HG03432 (cell line): ENCODE data around the gene PAK6.

ENCODE experiments used
- ATAC-seq: cut with Tn5 transposase; IDR thresholded peaks from one replicate; pipeline ENCODE4 v1.9.1; 2021; ENCODE audit warnings: mild to moderate bottlenecking, moderate library complexity; ENCODE audit not compliant: unreplicated experiment

Gene PAK6

DNA sequence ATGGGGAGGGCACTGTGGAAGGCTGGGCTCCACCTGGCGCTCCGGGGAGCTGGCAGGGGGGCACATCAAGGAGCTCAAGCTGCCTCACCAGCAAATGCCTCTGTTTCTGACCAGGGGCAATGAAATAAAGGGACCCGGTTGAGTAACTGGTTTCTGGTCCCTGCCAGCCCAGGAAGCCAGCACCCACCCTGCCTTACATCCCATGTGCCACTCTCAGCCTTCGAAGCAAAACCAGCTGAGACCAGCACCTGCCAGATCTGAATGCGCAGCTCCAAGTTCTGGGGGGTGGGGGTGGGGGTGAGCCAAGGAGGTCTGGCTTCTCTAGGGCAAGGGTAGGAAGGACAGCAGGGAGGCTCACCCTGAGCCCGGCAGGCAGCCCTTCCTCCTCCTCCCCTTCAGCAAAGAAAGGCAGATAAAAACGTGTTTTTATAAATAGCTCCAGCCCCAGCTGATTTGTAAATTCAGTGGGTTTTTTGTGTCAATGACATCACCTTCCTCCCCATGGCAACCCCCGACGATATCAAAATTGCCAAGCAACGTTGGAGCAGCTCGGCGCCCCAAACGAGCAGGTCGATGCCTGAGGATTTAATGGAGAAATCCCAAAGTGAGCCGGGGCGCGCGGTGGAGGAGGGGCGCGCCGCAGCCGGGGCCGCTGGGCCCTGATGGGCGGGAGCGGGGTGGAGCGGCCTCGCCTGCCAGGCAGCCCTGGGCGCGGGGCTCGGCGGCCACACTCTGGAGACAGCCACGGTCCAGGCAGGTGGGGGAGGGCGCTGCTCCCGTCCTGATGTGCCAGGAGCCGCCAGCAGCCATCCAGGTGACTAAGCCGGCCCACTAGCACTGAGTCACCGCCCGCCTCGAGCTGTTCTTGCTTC, at the start of gene PAK6:
Gene PAK6 (plus strand): TSS at position 532 of the 872 bp plus-strand sequence. CDS start 25,723 bp downstream, outside the sequence.
- ATAC-seq = no peak

DNA sequence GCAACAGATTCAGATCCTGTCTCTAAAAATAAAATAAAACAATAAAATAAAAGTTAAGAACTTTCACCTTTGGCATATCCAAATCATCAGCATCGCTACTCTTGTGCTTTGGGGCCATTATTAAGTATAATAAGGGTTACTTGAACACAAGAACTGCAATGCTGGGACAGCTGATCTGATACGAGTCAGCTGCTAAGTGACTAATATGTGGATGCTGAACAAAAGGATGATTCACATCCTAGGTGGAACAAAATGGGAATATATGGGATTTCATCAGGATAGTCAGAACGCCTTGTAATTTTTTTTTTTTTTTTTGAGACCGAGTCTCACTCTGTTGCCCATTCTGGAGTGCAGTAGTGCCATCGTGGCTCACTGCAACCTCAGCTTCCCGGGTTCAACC, 48.3 kb upstream of the PAK6 start:
- no peak for ATAC-seq

GRCh38 chr15:40192942-40193341, 45.9 kb upstream of the PAK6 start:
- ATAC-seq = no peak

GRCh38 chr15:40197434-40197833, 41.4 kb upstream of the PAK6 start:
- ATAC-seq = no peak

GRCh38 chr15:40198355-40199085, 40.3 kb upstream of the PAK6 start:
- ATAC-seq = no peak

- no peak for ATAC-seq
Measured at GRCh38 chr15:40204100-40204499, 34.8 kb upstream of the PAK6 start.

- no peak for ATAC-seq
Measured at GRCh38 chr15:40217166-40217824, 21.6 kb upstream of the PAK6 start.

DNA sequence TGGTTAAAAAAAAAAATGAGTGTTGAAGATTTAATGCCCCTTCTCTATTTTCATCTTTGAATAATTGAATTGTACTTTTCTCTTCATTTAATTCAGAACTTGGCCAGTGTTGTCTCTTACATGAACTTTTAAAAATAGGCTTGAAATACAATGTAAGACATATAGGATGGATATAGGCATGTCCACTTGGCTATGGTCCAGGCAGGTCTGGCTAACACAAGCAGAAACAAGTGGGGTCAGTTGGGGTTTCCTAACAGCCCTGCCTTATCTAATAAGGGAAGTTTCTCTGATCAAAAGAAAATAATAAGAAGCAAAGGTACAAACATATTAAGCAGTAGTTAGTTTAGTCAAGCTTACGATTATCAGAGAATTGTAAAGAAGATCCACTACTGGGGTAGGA, 19.1 kb upstream of the PAK6 start:
- no peak for ATAC-seq

GRCh38 chr15:40222131-40222530, 16.7 kb upstream of the PAK6 start:
- no peak for ATAC-seq

- ATAC-seq = no peak
Measured at GRCh38 chr15:40226736-40227135, 12.1 kb upstream of the PAK6 start.

- ATAC-seq = no peak
Measured at GRCh38 chr15:40229316-40229715, 9.5 kb upstream of the PAK6 start.

GRCh38 chr15:40229956-40230355, 8.9 kb upstream of the PAK6 start:
- ATAC-seq = no peak

DNA sequence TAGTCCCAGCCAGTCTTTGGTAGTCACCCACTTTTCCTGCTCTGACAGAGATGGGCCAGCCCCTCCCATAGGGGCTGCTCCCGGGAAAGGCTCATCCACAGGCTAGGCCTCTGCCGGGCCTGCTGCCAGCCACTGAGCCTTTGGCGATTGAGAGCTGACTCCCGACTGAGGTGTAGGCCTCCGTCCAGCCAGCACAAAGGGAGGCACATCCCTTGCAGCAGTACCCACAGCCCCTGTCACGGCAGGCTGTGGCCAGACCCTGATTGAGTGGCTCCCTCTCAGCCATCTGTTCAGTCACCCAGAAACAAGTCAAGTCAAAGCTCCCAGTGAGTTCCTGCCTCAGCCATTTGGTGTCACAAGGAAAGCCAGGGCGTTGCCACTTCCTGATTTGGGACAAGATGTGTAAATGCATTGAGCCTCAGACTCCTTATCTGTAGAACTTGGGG, 6.2 kb upstream of the PAK6 start:
- ATAC-seq = no peak

- no peak for ATAC-seq
Measured at GRCh38 chr15:40233727-40234577, 4.9 kb upstream of the PAK6 start.

GRCh38 chr15:40234783-40235182, 4.1 kb upstream of the PAK6 start:
- no peak for ATAC-seq

GRCh38 chr15:40235201-40235885, 3.5 kb upstream of the PAK6 start:
- ATAC-seq = no peak

GRCh38 chr15:40239404-40239692, 485 bp downstream of the PAK6 start:
- ATAC-seq = no peak

GRCh38 chr15:40239693-40240618, 1.1 kb downstream of the PAK6 start:
- ATAC-seq = no peak

DNA sequence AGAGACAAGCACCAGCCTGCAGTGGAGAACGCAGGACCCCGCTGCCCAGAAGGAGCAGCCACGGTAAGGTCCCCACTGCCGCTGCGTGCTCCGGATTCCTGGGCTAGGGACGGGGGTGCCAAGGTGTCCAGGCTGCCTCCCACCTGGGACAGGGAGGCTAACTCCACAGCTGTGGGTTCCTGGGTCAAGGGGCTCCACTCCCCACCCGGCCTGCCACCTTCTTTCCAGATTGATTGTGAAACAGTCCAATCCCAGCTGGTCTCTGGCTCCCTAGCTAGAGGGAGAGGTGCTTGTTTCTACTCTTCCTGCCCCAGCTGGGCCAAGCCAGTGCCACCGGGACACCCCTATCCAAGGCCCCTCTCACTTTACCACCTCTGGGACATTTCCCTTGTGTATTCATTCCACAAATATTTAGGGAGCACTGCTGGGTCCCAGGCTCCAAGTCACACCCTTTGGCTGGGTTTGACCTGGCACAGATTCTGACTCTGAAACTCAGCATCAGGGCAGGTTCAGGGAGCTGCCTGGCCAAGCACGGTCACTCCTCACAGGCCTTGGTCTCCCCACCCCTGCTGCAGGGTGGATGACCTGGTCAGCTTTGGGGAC, 1.9 kb downstream of the PAK6 start:
- ATAC-seq = no peak
